RWPE1 (cell line): ENCODE results near the gene RASGRF2.
"Not testable (repeated sequence)": the region's sequence is repeated elsewhere in the genome, so short reads cannot be mapped to it uniquely, and the experiment has no call there.

ENCODE experiments used
- CTCF ChIA-PET: fragments of 350-600 bp; sonication (Branson Sonifier 250); formaldehyde crosslinking; extraction: SDS; loops from one replicate; lab custom pipeline; 2021; lab: Yijun Ruan, JAX
- POLR2A ChIA-PET: fragments of 400-600 bp; formaldehyde crosslinking; extraction: SDS; loops from one replicate; lab custom pipeline; 2020; ENCODE audit warnings: antibody characterized with exemption; ENCODE audit not compliant: low non-redundant PET; lab: Yijun Ruan, JAX
- DNase-seq: peaks from one replicate; pipeline ENCODE4 v3.0.0; 2012; ENCODE audit warnings: low spot score
- H3K27ac ChIP-seq: fragments of 450-650 bp; 2 replicates; pipeline ENCODE4 v1.5.1; 2017
- TF ChIP-seq, protein P1 (sequence below): fragments of 450-650 bp; conservative IDR thresholded peaks from 2 replicates; pipeline ENCODE4 v1.5.1; 2017; ENCODE audit warnings: low read depth, mild to moderate bottlenecking

RASGRF2 gene

DNA sequence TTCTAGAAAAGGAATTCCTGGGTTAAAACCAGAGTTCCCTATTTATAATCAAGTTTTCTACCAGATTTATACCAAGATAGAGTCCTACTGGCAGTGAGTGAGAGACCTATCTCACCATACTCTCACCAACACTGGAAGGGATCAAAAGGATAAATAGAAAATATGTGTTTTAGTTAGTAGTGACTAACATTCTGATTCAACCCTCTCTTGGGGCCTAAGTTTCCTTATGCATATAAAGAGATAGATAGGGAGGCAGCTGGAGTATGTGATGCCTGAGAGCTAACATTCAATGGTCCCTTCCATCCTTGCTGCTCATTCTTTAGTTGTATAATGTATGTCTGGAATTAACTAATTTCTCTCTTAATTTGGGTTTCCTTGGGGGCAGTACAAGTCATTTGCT lies 304.9 kb downstream of the RASGRF2 start:
- ChIA-PET POLR2A (no interaction called here), CTCF (no interaction called here)
- TF ChIP-seq, protein P1, sequence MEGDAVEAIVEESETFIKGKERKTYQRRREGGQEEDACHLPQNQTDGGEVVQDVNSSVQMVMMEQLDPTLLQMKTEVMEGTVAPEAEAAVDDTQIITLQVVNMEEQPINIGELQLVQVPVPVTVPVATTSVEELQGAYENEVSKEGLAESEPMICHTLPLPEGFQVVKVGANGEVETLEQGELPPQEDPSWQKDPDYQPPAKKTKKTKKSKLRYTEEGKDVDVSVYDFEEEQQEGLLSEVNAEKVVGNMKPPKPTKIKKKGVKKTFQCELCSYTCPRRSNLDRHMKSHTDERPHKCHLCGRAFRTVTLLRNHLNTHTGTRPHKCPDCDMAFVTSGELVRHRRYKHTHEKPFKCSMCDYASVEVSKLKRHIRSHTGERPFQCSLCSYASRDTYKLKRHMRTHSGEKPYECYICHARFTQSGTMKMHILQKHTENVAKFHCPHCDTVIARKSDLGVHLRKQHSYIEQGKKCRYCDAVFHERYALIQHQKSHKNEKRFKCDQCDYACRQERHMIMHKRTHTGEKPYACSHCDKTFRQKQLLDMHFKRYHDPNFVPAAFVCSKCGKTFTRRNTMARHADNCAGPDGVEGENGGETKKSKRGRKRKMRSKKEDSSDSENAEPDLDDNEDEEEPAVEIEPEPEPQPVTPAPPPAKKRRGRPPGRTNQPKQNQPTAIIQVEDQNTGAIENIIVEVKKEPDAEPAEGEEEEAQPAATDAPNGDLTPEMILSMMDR: no peak
- no peak for DNase-seq
- no peak overlapping the region for H3K27ac ChIP-seq

DNA sequence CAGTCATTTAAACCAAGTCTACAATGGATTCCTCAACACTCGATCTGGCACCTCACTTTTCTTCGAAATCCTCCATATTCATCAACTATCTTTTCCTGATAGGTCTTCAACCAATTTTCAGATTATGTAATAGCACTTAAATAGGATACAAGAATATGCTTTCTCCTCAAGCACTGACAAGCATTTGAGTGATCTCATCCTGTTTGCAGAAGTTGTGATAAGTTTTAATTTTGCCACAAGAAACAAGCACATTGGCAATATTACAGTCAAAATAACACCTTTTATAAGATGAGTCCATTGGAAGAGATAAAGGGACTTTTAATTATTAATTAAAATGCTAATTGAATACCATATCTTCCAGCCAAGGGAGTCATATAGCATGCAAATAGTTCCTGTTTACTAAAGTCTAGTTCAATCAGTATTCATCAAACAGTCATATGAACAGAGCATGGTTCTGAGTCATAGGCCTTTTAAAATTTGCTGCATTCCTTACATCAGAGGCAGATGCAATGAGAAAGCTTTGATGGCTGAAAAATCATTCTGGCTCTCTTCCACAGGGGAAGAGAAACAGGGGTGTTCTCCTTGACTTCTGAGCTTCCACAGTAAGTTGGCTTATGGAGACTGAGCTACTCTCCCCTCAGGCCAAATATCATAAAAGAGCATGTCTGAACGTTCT lies 308.5 kb downstream of the RASGRF2 start:
- TF ChIP-seq, protein P1: no peak
- DNase-seq: peak; percentile 83
- peak overlapping the region; percentile 77 for H3K27ac ChIP-seq
- ChIA-PET POLR2A (no interaction called here), CTCF (interaction anchor here (0.6 to 0.8 kb wide), 2 partner anchors 31 to 308 kb away, joined by 3 to 4 read pairs; no protein-coding TSS in a partner anchor)

DNA sequence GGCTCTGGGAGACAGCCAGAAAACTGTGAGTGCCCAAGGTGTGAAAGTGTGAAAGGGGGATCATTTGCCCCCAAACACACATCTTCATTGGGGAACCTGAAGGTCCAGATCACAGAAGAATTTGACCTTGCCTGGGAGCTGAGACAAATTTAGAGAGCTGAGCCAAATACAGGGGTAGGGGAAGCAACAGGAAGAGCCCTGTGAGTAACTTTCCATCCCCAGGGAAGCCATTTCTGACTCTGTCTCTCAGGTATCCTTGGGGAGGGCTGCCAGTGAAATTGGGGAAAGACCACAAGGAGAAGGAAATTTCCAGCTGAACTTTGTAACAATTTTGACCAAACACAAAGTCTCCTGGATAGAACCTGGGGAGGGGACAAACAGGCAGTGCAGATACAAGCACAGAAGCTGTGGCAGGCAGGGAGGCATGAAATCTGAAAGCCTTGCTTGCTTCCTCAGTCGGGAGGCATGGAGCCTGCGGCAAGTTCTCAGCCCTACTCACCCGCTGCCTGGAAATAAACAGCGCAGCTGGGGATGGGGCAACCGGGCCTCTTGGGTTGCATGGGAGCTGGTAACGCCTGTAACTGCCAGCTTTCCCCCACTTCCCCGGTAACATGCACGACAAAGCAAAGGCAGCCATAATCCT lies 309.7 kb downstream of the RASGRF2 start:
- TF ChIP-seq, protein P1: no peak
- H3K27ac ChIP-seq: peak overlapping the region; percentile 77; the same call in 1 of the 2 replicates
- DNase-seq: no peak
- CTCF ChIA-PET: interaction anchor here (0.6 to 0.7 kb wide), 2 partner anchors 224 to 489 kb away, joined by 3 read pairs; no protein-coding TSS in a partner anchor
- POLR2A ChIA-PET: no interaction called here

DNA sequence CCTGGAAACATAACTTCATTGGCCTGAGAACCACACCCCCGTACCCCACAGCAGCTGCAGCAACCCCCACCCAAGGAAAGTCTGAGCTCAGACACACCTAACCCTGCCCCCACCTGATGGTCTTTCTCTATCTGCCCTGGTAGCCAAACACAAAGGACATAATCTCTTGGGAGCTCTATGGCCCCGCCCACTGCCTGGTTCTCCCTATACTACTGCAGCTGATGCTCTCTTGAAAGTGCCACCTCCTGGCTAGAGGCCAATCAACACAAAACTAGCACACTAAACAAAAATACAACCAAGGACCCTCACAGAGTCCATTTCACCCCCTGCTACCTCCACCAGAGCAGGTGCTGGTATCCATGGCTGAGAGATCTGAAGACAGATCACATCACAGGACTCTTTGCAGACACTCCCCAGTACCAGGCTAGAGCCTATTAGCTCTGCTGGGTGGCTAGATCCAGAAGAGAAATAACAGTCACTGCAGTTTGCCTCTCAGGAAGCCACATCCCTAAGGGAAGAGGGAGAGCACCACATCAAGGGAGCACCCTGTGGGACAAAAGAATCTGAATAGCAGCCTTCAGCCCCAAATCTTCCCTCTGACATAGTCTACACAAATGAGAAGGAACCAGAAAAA lies 310.3 kb downstream of the RASGRF2 start:
- CTCF ChIA-PET, POLR2A ChIA-PET, DNase-seq: not testable (repeated sequence)
- H3K27ac ChIP-seq: peak overlapping the region; percentile 77; the same call in 1 of the 2 replicates
